Inferior parietal cortex (tissue), 1 donor: ENCODE data around the gene HFE.
"Not testable (repeated sequence)": the region's sequence is repeated elsewhere in the genome, so short reads cannot be mapped to it uniquely, and the experiment has no call there.

Source experiments
- DNase-seq: peaks from one replicate; pipeline ENCODE4 v3.0.0-alpha.2; 2016; ENCODE audit errors: extremely low spot score

HFE gene

DNA sequence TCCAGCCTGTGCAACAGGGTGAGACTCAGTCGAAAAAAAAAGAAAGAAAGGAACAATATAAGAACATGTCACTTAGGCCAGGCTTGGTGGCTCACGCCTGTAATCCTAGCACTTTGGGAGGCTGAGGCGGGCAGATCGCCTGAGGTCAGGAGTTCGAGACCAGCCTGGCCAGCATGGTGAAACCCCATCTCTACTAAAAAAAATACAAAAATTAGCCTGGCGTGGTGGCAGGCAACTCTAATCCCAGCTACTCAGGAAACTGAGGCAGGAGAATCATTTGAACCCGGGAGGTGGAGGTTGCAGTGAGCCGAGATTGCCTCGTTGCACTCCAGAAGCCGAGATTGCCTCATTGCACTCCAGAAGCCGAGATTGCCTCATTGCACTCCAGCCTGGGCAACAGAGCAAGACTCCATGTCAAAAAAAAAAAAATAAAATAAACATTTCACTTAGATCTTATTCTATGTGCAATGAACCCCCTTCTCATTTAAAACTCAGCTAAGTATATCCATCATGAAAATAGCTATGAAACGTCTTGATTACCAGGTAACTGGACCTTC is 28.7 kb upstream of the HFE start:
- DNase-seq: not testable (repeated sequence)

DNA sequence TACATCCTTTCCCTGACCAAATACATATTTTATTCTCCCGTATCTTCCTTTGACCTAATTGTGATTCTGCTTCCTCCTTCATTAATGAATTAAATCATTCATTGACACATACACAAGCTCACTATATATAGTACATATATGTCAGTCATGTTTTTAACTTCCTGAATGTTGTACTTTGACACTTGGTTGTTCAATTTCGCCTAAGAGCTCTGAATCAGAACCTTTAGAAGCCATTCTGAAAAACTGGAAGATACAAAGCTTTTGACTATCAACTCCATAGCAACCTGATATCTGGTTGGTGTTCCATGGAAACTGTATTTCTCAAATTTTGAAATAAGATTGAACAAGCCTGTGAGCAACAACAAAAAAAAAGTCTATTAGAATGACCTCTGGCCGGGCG is 27.3 kb upstream of the HFE start:
- DNase-seq: no peak

DNA sequence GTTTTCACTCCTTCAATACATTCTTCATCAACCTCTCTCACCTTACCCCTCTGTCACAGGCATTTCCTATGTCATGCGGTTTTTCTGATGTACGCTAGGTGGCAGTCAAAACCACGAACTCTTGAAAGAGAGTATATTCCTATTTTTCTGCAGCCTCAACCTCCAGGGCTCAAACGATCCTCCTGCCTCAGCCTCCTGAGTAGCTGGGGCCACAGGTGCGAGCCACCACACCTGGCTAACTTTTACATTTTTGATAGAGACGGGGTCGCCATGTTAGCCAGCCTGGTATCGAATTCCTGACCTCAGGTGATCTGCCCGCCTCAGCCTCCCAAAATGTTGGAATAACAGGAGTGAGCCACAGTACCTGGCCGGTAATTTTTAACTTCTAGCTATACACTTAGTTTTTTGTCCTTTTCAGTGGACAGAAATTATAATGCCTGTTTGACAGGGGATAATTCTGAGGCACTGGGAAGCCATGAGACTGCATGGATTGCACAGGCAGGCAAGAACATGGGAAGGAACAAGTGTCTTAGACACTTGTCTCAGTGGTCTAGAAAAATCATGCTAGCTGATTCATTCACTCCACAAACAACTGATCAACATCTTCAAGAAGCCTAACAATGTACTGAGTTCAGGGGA is 22.5 kb upstream of the HFE start:
- peak; percentile 44 for DNase-seq

DNA sequence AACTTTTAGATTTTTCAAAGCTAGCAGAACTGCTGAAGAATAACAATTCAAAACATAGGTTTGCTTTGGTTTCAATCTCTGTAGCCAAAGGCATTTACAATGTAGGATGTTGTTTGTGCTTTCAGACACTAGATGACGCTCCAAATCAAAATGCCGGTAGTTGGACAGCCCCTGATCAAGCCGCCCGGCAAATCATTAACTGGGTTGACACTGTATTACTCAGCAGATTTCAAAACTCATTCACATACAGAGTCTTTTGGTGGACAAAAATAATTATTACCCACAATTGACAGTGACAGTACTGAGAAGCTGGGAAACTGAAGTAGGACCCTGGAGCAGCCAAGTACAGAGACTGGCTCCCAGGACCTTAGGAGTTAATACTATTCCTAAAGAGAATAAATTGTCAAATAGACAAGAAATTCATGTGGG is 21.3 kb upstream of the HFE start:
- peak; percentile 85 for DNase-seq

DNA sequence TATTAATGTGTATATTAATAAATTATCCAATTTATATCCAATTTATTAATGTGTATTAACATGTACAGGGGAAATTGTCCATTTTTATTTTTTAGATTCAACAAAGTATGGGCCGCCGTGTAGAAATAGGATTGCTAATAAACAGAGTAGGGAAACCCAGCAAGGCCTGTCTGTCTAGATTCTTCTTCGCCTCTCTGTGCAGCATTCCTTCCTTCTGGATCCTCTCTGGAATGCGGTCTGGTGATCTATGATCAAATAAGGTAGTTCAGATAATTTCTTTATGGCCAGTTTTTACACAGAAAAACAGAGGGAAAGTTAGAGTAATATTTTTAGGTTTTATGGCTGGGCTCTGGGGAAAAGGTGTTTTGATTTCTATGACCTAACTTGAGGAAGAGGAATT is 19.9 kb upstream of the HFE start:
- no peak for DNase-seq

DNA sequence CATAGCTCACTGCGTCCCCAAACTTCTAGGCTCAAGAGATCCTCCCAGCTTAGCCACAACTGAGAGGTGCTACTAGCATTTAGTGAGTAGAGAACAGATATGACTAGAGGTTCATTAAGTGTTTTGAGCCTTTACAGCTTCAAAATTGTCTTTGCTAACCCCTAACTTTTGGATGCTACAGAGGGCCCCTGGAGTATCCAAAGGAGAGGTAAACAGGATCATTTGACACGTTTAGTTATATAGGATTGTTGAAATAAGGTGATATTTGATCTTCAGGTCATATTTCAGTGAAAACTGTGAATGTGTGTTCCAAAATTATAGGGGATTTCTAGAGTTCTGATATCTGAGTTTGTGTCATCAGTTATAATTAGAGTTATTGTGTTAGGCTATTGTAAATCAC is 19.2 kb upstream of the HFE start:
- no peak for DNase-seq

DNA sequence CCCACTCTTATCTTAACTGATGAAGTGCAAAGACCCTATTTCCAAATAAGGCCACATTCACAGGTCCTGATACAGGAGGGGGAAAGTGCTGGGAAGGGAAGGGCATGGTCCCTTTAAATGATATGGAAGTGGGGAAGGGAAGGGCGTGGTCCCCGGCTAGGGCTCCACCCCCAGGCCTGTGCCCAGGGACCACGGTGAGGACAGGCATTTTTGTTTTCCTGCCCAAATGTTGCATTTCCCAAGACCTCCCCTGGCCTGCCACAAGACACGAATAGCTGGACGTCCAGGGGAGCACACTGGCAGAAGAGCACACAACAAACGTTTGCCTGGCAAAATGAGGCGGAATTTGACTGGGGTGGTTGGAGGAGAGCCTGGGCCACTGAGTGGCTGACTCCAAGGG is 16.1 kb upstream of the HFE start:
- DNase-seq: no peak

DNA sequence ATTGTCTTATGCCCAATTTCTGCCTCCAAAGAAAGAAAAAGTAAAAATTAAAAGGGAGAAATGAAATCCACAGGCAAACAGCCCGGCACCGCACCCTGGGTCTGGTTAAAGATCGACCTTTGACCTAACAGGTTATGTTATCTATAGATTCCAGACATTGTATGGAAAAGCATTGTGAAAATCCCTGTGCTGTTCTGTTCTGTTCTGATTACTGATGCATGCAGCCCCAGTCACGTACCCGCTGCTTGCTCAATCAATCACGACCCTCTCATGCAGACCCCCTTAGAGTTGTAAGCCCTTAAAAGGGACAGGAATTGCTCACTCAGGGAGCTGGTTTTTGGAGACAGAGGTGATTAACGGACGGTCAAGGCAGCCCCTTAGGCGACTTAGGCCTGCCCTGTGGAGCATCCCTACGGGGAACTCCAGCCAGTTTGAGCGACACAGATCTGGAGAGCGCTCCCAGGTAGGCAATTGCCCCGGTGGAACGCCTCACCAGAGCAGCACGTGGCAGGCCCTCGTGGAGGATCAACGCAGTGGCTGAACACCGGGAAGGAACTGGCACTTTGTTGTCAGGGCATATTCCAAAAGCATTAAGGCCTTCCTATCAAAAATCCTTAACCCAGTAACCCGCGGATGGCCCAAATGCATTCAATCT is 12.0 kb upstream of the HFE start:
- DNase-seq: no peak

DNA sequence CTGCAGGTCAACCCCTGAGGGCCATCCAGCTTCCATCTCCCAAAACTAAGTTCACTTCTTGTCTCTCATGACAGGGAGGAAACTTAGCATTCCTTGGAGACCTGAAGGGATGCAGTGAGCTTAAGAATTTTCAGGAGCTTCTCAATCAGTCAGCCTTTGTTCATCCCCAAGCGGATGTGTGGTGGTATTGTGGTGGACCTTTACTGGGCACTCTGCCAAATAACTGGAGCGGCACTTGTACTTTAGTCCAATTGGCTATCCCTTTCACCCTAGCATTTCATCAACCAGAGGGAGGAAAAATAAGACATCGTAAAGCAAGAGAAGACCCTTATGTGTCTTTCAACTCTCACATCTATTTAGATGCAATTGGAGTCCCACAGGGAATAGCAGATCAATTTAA is 9.2 kb upstream of the HFE start:
- DNase-seq: not testable (repeated sequence)

DNA sequence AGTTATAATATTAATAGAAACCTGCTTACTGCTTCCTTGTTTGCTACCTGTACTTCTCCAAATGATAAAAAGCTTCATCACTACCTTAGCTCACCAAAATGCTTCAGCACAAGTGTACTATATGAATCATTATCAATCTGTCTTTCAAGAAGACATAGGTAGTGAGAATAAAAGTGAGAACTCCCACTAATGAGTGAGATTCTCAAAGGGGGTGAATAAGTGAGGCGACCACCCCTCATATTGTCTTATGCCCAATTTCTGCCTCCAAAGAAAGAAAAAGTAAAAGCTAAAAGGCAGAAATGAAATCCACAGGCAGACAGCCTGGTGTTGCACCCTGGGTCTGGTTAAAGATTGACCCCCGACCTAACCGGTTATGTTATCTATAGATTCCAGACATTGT is 6.1 kb upstream of the HFE start:
- not testable (repeated sequence) for DNase-seq

DNA sequence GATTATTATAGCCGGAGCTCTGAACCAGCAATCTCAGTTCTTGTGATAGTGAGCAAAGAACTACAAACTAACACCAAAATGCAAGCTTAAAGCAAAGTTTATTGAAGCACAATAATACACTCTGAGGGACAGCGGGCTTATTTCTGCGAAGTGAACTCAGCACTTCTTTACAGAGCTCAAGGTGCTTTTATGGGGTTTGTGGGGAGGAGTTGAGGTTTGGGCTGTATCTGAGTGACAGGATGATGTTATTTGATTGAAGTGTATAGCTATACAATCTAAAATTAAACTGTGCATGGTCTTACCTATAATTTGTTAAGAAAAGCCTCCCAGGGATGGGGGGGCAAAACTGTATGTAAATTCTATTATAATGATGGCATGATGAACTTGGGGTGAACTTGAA is 1.0 kb upstream of the HFE start:
- DNase-seq: no peak

DNA sequence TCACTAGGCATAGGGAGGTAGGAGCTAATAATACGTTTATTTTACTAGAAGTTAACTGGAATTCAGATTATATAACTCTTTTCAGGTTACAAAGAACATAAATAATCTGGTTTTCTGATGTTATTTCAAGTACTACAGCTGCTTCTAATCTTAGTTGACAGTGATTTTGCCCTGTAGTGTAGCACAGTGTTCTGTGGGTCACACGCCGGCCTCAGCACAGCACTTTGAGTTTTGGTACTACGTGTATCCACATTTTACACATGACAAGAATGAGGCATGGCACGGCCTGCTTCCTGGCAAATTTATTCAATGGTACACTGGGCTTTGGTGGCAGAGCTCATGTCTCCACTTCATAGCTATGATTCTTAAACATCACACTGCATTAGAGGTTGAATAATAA is 1.1 kb downstream of the HFE start:
- DNase-seq: no peak

DNA sequence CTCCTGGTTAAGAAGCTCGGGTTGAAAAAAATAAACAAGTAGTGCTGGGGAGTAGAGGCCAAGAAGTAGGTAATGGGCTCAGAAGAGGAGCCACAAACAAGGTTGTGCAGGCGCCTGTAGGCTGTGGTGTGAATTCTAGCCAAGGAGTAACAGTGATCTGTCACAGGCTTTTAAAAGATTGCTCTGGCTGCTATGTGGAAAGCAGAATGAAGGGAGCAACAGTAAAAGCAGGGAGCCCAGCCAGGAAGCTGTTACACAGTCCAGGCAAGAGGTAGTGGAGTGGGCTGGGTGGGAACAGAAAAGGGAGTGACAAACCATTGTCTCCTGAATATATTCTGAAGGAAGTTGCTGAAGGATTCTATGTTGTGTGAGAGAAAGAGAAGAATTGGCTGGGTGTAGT is 2.0 kb downstream of the HFE start:
- no peak for DNase-seq

DNA sequence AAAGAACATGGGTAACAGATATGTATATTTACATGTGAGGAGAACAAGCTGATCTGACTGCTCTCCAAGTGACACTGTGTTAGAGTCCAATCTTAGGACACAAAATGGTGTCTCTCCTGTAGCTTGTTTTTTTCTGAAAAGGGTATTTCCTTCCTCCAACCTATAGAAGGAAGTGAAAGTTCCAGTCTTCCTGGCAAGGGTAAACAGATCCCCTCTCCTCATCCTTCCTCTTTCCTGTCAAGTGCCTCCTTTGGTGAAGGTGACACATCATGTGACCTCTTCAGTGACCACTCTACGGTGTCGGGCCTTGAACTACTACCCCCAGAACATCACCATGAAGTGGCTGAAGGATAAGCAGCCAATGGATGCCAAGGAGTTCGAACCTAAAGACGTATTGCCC is 5.2 kb downstream of the HFE start:
- DNase-seq: no peak

DNA sequence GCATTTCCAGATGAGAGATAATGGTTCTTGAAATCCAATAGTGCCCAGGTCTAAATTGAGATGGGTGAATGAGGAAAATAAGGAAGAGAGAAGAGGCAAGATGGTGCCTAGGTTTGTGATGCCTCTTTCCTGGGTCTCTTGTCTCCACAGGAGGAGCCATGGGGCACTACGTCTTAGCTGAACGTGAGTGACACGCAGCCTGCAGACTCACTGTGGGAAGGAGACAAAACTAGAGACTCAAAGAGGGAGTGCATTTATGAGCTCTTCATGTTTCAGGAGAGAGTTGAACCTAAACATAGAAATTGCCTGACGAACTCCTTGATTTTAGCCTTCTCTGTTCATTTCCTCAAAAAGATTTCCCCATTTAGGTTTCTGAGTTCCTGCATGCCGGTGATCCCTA is 6.8 kb downstream of the HFE start:
- no peak for DNase-seq

DNA sequence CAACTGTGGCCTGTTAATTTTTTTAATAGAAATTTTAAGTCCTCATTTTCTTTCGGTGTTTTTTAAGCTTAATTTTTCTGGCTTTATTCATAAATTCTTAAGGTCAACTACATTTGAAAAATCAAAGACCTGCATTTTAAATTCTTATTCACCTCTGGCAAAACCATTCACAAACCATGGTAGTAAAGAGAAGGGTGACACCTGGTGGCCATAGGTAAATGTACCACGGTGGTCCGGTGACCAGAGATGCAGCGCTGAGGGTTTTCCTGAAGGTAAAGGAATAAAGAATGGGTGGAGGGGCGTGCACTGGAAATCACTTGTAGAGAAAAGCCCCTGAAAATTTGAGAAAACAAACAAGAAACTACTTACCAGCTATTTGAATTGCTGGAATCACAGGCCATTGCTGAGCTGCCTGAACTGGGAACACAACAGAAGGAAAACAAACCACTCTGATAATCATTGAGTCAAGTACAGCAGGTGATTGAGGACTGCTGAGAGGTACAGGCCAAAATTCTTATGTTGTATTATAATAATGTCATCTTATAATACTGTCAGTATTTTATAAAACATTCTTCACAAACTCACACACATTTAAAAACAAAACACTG is 10.1 kb downstream of the HFE start:
- peak; percentile 86 for DNase-seq

DNA sequence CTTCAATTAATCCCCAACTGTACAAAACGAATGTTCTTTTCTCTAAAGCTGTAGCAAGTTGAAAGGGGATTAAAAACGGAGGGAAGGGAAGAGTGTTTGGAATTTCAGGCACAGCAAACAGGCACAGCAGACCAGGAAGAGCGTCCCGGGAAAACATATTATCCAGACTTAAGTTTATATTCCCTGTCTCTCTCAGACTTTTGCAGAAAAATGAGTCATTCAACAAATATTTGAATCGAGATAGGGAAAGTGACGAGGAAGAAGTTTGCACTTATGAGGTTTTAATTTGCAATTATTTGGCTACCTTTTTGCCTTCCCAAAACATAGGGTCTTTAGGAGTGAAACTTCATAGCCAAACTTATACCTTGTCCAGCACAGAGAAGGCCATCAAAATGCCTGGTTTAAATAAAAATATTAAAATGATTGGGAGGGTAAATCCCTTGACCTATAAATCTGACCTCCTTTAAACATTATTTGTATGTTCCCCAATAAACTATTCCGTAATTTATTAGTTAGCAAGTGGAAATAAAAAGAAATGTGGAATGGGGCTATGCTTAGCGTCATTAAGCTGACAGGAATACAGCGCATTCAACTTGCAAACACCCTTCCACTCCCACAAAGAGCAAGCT is 16.0 kb downstream of the HFE start:
- no peak for DNase-seq

DNA sequence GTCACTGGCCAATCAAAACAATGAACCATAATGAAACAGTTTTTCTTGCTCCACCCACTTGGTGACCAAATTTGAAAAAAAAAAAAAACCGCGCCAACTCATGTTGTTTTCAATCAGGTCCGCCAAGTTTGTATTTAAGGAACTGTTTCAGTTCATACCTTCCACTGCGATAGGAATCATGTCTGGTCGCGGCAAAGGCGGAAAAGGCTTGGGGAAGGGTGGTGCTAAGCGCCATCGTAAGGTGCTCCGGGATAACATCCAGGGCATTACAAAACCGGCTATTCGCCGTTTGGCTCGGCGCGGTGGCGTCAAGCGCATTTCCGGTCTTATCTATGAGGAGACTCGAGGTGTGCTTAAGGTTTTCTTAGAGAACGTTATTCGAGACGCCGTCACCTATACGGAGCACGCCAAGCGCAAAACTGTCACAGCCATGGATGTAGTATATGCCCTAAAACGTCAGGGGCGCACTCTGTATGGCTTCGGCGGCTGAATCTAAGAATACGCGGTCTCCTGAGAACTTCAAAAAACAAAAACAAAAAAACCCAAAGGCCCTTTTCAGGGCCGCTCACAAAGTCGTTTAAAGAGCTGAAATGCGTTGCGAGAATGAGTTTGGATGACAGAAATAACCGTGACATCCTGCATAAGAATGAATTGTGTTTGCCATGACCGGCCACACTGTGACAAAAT is 16.7 kb downstream of the HFE start:
- DNase-seq: peak; percentile 99

DNA sequence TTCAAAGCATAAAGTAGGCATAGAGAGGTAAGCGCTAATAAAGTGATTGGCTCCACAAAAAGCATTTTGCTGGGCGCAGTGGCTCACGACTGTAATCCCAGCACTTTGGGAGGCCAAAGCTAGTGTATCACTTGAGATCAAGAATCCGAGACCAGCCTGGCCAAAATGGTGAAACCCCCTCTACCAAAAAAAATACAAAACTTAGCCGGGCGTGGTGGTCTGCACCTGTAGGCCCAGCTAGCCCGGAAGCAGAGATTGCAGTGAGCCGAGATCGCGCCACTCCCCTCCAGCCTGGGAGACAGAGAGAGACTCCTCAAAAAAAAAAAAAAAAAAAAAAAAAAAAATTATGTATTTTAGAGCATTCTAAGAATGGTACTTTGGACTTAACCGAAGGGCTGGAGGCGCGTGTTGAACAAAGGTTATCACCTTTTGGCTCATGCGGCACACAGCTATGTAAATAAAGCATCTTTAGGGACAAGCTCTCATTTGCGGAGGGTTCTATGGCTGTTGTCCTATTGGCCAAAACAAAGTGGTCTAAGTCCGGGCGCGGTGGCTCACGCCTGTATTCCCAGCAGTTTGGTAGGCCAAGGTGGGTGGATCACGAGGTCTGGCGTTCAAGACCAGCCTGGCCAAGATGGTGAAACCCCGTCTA is 17.4 kb downstream of the HFE start:
- no peak for DNase-seq

DNA sequence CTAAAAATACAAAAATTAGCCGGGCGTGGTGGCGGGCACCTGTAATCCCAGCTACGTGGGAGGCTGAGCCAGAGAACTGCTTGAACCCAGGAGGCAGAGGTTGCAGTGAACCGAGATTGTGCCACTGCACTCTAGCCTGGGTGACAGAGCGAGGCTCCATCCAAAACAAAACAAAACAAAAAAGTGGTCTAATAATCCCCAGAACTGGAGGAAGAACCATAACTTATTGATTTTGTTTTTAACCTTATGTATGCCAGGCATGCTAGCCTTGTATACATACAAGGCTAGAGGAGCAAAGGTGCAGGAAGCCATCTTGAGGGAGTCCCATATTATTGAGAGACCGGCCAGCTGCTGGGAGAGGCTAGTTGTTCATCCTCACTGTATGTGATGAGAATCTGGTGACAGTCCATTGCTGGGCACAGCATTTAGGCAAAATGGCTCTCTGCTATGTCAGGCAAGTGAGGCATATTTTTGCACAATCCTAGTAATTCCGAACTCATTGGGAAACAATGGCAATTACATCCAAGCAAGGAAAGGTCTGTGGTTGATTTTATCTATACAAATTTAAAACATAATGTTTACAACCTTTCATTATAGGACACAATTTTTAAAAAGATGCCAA is 18.0 kb downstream of the HFE start:
- DNase-seq: no peak

DNA sequence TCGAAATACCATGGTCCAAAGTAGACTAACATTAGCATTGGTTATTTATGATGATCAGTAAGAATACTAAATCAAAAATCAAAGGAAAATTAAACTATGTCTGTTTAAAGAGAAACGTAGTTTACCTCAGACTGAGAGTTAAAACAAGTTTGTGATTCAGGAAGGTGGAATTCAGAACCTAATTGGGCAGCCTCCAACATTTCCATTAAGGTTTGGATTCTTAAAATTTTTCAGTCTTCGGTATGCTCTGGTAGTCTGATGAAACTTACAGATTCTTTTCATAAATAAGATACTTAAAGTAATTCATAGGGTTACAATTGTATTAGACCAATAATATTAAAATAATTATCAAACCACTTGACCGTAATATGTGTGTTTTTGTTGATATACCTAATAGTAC is 18.6 kb downstream of the HFE start:
- DNase-seq: no peak
